Left lung (tissue), 10 donors: Measurements from ENCODE around the gene SLC9A5. TPM values are rescaled to one million over a fixed set of nuclear protein-coding genes. Genes with fewer than 3 reads are reported as not detected.

Experiments used
- ATAC-seq: fragments of 200-7000 bp; cut with Tn5 transposase; one replicate; pipeline ENCODE4 v1.9.1; 2020; ENCODE audit warnings: moderate library complexity
- DNase-seq, 4 donors: peaks; one replicate each; pipeline ENCODE4 v3.0.0-alpha.2; 2013 to 2020
- H3K27ac ChIP-seq, 2 donors: fragments of 200-600 bp; sonication (generic) in 1 of 2; one replicate each; pipeline versions ENCODE4 v1.5.0 to v1.8.0; 2020 to 2021
- H3K27me3 ChIP-seq, 2 donors: fragments of 200-600 bp; sonication (generic) in 1 of 2; one replicate each; pipeline versions ENCODE4 v1.5.0 to v1.8.0; 2020 to 2021
- H3K36me3 ChIP-seq, 2 donors: fragments of 200-600 bp; sonication (generic) in 1 of 2; one replicate each; pipeline versions ENCODE4 v1.5.0 to v1.8.0; 2020 to 2021
- H3K4me1 ChIP-seq, 2 donors: fragments of 200-600 bp; one replicate each; pipeline ENCODE4 v1.8.0; 2021
- H3K4me3 ChIP-seq, 2 donors: fragments of 200-600 bp; sonication (generic) in 1 of 2; one replicate each; pipeline versions ENCODE4 v1.5.0 to v1.8.0; 2020 to 2021; ENCODE audit warnings: mild to moderate bottlenecking in 1 of 2
- H3K9me3 ChIP-seq, 2 donors: fragments of 200-600 bp; sonication (generic) in 1 of 2; one replicate each; pipeline versions ENCODE4 v1.5.0 to v1.8.0; 2020 to 2021
- intact Hi-C, 2 donors: fragments of 100-400 bp; cut with DNase I; formaldehyde crosslinking; loops; one replicate each; pipeline versions ENCODE4 v1.11.2 to v1.14.2; 2022
- polyA plus RNA-seq, 6 donors: library from polyadenylated mRNA; unstranded; fragments of 120-200 nt; gene quantifications; one replicate each; pipeline ENCODE4 v1.2.1, GENCODE V29; 2013; ENCODE audit not compliant: insufficient read length in 6 of 6
- total RNA-seq, 2 donors: library from RNA; stranded (reverse); fragmentation: NEBNext Ultra II Directional; extraction: Animal tissue kit (Norgen Biotek cat#: 25700); gene quantifications; one replicate each; pipeline ENCODE4 v1.2.1, GENCODE V29; 2021
- TF ChIP-seq, protein P1 (sequence below), 2 donors: fragments of 200-600 bp; sonication (generic) in 1 of 2; IDR thresholded peaks; one replicate each; pipeline versions ENCODE4 v1.5.0 to v1.8.0; 2021; ENCODE audit warnings: antibody characterized with exemption in 2 of 2
- donor health status: DM: no; HTN: yes; CAD: no.
- donor health status: DM: no; HTN: no; CAD: no.

SLC9A5 gene
- total and polyA plus RNA-seq, 8 donors = 3.2 to 26.1 (median 20.9) TPM

DNA sequence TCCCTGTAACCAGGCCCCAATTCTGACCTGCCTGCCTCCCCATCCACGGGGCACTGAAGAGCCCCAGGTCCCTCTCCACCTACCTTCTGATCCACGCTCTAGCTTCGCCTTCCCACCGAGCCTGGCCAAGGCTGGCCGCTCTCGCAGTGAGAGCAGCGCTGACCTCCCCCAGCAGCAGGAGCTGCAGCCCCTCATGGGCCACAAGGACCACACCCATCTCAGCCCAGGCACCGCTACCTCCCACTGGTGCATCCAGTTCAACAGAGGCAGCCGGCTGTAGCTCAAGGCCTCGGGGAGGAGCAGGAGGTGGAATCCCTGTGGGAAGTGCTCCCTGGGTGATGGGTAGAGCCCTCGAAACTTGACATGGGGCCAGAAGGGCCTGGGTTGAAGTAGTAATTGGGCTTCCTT is 22.2 kb downstream of the SLC9A5 start:
- TF ChIP-seq, protein P1, sequence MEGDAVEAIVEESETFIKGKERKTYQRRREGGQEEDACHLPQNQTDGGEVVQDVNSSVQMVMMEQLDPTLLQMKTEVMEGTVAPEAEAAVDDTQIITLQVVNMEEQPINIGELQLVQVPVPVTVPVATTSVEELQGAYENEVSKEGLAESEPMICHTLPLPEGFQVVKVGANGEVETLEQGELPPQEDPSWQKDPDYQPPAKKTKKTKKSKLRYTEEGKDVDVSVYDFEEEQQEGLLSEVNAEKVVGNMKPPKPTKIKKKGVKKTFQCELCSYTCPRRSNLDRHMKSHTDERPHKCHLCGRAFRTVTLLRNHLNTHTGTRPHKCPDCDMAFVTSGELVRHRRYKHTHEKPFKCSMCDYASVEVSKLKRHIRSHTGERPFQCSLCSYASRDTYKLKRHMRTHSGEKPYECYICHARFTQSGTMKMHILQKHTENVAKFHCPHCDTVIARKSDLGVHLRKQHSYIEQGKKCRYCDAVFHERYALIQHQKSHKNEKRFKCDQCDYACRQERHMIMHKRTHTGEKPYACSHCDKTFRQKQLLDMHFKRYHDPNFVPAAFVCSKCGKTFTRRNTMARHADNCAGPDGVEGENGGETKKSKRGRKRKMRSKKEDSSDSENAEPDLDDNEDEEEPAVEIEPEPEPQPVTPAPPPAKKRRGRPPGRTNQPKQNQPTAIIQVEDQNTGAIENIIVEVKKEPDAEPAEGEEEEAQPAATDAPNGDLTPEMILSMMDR (IDR thresholded peaks at IDR 0.05) = no peak
- peaks cover 0 to 5% of the 10 kb centered on the region in 2 donors for H3K4me1 ChIP-seq
- no peaks in the 10 kb centered on the region for H3K27me3 ChIP-seq
- H3K4me3 ChIP-seq = no peak overlapping the region
- intact Hi-C loops = no loop called here
- peaks cover 0 to 14% of the 10 kb centered on the region in 2 donors for H3K36me3 ChIP-seq
- H3K9me3 ChIP-seq = no peaks in the 10 kb centered on the region
- no peak for ATAC-seq
- DNase-seq = no peak
- no peak overlapping the region for H3K27ac ChIP-seq

DNA sequence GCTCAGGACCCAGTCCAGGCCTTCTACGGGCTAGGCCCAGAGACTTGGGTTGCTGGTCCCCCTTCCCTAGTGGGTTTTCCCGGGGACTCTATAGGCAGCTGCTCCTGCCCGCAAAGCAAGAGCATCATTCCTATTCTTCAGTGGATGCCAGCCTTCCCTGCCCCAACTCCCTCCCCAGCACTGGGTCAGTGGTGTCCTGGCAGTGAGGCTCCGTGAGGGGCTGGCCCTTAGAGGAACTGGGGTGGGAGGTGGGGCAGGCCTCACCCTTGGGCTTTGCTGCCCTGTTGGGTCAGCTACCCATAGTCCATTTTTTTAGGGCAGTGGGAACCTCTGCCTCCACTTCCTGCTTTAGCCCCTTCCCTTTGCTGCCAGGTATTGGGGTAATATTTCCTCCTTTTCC is 22.7 kb downstream of the SLC9A5 start:
- DNase-seq = no peak
- TF ChIP-seq, protein P1 (IDR thresholded peaks at IDR 0.05) = no peak
- no peaks in the 10 kb centered on the region for H3K9me3 ChIP-seq
- no peak overlapping the region for H3K4me3 ChIP-seq
- H3K36me3 ChIP-seq = peaks cover 0 to 19% of the 10 kb centered on the region in 2 donors
- H3K4me1 ChIP-seq = peaks cover under 1 to 5% of the 10 kb centered on the region in 2 donors
- intact Hi-C loops = no loop called here
- H3K27me3 ChIP-seq = no peaks in the 10 kb centered on the region
- no peak overlapping the region for H3K27ac ChIP-seq
- no peak for ATAC-seq

DNA sequence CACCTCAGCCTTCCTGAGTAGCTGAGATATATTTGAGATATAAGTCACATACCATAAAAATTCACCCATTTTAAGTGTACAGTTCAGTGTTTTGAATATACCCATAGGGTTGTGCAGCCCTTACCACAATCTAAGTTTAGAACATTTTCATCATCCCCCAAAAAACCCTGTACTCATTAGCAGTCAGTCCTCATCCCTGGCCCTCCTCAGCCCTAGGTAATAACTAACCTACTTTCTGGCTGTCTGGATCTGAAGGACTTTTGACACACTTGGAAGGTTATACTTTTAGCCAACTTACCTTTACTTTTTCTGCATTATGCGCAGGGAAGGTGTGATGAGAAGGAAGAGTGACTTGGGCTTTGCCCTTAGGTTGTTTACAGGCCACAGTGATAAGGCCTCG is 26.5 kb downstream of the SLC9A5 start:
- ATAC-seq (no peak), DNase-seq (no peak)
- H3K27me3 ChIP-seq = no peaks in the 10 kb centered on the region
- TF ChIP-seq, protein P1 (IDR thresholded peaks at IDR 0.05) = no peak
- peaks cover 12 to 33% of the 10 kb centered on the region in 2 donors for H3K4me1 ChIP-seq
- intact Hi-C loops = no loop called here
- peaks cover 0 to 22% of the 10 kb centered on the region in 2 donors for H3K36me3 ChIP-seq
- no peaks in the 10 kb centered on the region for H3K9me3 ChIP-seq
- H3K4me3 ChIP-seq = no peak overlapping the region
- H3K27ac ChIP-seq = no peak overlapping the region

DNA sequence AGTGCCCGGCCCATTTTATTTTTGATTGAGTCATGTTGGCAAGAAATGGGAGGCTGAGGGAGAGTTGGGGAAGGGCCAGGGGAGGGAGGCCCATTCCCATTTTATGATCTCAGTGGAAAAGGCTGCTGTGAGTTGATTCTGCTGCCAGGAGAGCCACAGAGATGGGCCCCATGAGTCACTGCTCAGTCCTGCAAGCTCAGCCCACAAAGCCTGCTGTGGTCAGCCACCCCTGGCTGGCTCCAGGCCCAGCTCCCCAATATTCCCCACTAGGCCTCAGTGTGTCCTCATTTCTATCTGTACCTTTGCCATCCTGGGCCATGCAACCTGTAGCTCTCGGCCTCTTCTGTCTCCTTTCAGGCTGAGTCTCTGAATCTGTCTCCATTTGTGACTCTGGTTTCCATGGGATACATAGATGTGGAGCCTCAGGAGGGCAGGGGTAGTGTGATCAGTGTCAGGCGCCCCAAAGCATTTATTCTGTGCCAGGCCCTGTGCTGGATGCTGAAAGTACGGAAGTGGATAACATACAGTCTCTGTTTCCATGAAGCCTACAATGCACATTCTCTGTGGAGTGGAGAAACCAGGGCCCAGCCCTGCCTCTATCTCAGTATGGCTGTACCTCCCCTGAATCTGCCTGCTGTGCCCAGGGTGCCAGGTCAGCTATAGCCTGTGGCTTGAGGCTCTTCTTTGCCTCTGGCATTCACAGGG is 28.7 kb downstream of the SLC9A5 start:
- TF ChIP-seq, protein P1 (IDR thresholded peaks at IDR 0.05) = no peak
- peaks cover 0 to 18% of the 10 kb centered on the region in 2 donors for H3K36me3 ChIP-seq
- H3K27me3 ChIP-seq = no peaks in the 10 kb centered on the region
- DNase-seq (peak in 2 of 4 donors; percentile 82 to 84), ATAC-seq (peak; percentile 48)
- H3K4me3 ChIP-seq = peak overlapping the region in 1 of 2 donors; percentile 60
- peaks cover 12 to 33% of the 10 kb centered on the region in 2 donors for H3K4me1 ChIP-seq
- no peaks in the 10 kb centered on the region for H3K9me3 ChIP-seq
- intact Hi-C loops = no loop called here
- H3K27ac ChIP-seq = peak overlapping the region; percentile 66 to 75

DNA sequence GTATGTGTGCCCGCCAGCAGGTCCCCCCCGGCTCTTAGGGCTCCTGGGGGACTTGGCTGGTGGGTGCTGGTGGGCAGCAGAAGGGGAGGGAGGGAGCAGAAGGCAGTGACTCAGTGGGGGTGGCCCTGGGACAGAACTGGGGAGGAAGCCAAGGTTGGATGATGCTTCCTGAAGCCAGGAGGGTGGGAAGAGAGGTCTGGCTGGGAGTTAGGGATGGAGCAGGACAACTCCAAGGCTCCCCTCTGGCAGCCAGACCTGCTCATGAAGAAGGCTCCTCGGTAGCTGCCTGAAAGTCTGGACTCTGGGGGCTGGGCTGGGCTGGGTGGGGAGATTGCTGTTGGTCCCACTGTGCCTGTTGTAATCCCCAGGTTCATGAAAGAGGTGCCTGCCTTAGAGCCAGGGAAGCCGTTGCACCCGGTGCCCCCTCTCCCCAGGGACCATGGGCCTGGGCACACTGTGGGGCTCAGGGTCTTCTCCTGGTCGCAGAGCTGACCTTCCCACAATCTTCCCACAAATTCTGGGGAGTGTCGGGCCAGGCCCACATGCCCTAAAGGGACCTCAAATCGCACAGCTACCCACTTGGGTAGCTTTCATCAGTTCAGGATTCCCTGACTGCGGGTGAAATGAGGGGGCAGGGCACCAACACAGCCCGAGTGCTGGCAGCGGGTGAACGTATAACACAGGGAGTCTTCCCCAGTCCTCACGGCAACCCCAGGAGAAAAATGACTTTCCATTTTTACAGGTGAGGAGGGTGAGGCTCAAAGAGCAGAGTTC is 29.4 kb downstream of the SLC9A5 start:
- intact Hi-C loops = no loop called here
- no peak for DNase-seq
- H3K9me3 ChIP-seq = no peaks in the 10 kb centered on the region
- ATAC-seq = peak; percentile 30
- no peaks in the 10 kb centered on the region for H3K27me3 ChIP-seq
- H3K4me1 ChIP-seq = peaks cover 12 to 33% of the 10 kb centered on the region in 2 donors
- peak overlapping the region; percentile 66 to 75 for H3K27ac ChIP-seq
- peaks cover 0 to 15% of the 10 kb centered on the region in 2 donors for H3K36me3 ChIP-seq
- peak overlapping the region; percentile 48 to 60 for H3K4me3 ChIP-seq
- TF ChIP-seq, protein P1 (IDR thresholded peaks at IDR 0.05) = no peak
